ENCODE measurements around the gene NUDT19. TPM values are rescaled to one million over a fixed set of nuclear protein-coding genes. Genes with fewer than 3 reads are reported as not detected.

Gene NUDT19
- total RNA-seq, 1 experiment from 2014 or later, result 33.4 TPM

DNA sequence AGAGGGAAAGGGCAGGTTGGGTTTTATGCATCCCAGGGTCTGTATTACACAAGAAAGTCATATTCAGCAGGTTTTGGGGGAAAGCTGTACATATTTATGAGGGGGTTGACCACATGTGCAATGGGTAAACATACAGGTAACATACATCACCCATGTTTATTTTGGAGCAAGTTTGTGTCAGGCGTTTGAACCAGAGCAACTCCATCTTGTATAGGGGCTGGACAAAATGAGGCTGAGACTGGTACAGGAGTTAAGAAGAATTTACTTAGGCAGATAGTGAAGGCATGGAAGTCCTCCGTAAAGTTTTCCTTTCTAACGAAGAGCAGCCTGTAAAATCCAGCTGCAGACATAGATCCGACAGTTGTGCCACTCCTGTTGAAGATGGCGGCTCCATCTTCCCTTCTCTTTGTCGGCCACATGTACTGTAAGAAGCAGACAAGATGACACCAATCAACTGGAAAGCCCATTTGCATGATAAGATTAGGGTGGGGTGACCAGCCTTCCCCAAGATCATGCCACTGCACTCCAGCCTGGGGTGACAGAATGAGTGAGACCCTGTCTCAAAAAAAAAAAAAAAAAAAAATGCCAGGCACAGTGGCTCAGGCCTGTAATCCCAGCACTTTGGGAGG is 4.7 kb upstream of the NUDT19 start:
- no TSS peak for BruUV-seq (replicated peaks)
- H3K27me3 Mint-ChIP-seq (ENCODE audit: insufficient read depth, unreplicated experiment), result no peaks in the 10 kb centered on the region
- intact Hi-C loops (cut with micrococcal nuclease), result no loop called here

DNA sequence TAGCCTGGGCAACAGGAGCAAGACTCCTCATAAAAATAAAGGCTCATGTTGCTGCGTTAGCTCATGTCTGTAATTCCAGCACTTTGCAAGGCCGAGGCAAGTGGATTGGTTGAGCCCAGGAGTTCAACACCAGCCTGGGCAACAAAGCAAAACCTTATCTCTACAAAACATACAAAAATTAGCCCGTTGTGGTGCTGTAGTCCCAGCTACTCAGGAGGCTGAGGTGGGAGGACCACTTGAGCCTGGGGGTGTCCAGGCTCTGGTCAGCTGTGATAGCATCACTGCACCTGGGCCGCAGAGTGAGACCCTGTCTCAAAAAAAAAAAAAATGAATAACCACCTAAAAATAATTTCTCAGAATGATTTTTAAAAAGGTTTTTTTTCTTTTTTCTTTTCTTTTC is 3.9 kb upstream of the NUDT19 start:
- no peak for DNase-seq (ENCODE audit: unreplicated experiment)
- H3K27me3 Mint-ChIP-seq (ENCODE audit: insufficient read depth, unreplicated experiment), result no peaks in the 10 kb centered on the region
- TF ChIP-seq, protein P1, sequence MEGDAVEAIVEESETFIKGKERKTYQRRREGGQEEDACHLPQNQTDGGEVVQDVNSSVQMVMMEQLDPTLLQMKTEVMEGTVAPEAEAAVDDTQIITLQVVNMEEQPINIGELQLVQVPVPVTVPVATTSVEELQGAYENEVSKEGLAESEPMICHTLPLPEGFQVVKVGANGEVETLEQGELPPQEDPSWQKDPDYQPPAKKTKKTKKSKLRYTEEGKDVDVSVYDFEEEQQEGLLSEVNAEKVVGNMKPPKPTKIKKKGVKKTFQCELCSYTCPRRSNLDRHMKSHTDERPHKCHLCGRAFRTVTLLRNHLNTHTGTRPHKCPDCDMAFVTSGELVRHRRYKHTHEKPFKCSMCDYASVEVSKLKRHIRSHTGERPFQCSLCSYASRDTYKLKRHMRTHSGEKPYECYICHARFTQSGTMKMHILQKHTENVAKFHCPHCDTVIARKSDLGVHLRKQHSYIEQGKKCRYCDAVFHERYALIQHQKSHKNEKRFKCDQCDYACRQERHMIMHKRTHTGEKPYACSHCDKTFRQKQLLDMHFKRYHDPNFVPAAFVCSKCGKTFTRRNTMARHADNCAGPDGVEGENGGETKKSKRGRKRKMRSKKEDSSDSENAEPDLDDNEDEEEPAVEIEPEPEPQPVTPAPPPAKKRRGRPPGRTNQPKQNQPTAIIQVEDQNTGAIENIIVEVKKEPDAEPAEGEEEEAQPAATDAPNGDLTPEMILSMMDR (IDR thresholded peaks at IDR 0.05; ENCODE audit: unreplicated experiment), result no peak
- peaks cover under 1% of the 10 kb centered on the region for H3K36me3 Mint-ChIP-seq (ENCODE audit: insufficient read depth, unreplicated experiment)
- no peak overlapping the region for H3K27ac Mint-ChIP-seq (ENCODE audit: low read depth, unreplicated experiment)
- H3K4me1 Mint-ChIP-seq (ENCODE audit: insufficient read depth, unreplicated experiment), result peaks cover 11% of the 10 kb centered on the region
- H3K9me3 Mint-ChIP-seq (ENCODE audit: unreplicated experiment), result no peaks in the 10 kb centered on the region
- POLR2A ChIA-PET, result no interaction called here
- intact Hi-C loops (cut with micrococcal nuclease), result no loop called here
- no TSS peak for BruUV-seq (replicated peaks)
- CTCF ChIA-PET, result no interaction called here
- no peak overlapping the region for H3K4me3 Mint-ChIP-seq (ENCODE audit: unreplicated experiment)

More for the DNA sequence above, 4.7 kb upstream of the NUDT19 start:
- Mint-ChIP-seq H3K4me1 (ENCODE audit: insufficient read depth, unreplicated experiment) (peaks cover 11% of the 10 kb centered on the region), H3K9me3 (ENCODE audit: unreplicated experiment) (no peaks in the 10 kb centered on the region), H3K27ac (ENCODE audit: low read depth, unreplicated experiment) (no peak overlapping the region), H3K4me3 (ENCODE audit: unreplicated experiment) (no peak overlapping the region), H3K36me3 (ENCODE audit: insufficient read depth, unreplicated experiment) (no peaks in the 10 kb centered on the region)
- ChIA-PET POLR2A (no interaction called here), CTCF (no interaction called here)
- TF ChIP-seq, protein P1 (IDR thresholded peaks at IDR 0.05; ENCODE audit: unreplicated experiment), result no peak
- no peak for DNase-seq (ENCODE audit: unreplicated experiment)

DNA sequence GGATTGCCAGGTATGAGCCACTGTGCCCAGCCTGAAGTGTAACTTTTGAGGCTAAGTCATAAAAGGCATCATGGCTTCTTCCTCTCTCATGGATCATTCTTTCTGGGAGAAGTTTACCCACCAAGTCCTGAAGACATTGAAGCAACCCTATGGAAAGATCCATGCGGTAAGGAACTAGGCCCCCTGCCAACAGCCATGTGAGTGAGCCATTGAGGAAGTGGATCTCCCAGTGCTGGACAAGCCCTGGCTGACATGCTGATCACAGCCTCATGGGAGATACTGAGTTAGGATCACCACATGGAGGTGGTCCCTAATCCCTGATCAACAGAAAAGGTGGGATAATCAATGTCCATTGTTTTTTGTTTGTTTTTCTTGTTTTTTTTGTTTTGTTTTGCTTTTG is 3.3 kb upstream of the NUDT19 start:
- POLR2A ChIA-PET, result interaction anchor here (0.6 kb wide), 1 partner anchor 15 kb away, joined by 3 read pairs; no protein-coding TSS in a partner anchor
- Mint-ChIP-seq H3K27ac (ENCODE audit: low read depth, unreplicated experiment) (no peak overlapping the region), H3K4me1 (ENCODE audit: insufficient read depth, unreplicated experiment) (peaks cover 11% of the 10 kb centered on the region), H3K27me3 (ENCODE audit: insufficient read depth, unreplicated experiment) (no peaks in the 10 kb centered on the region), H3K4me3 (ENCODE audit: unreplicated experiment) (no peak overlapping the region), H3K9me3 (ENCODE audit: unreplicated experiment) (no peaks in the 10 kb centered on the region), H3K36me3 (ENCODE audit: insufficient read depth, unreplicated experiment) (peaks cover 6% of the 10 kb centered on the region)
- DNase-seq (ENCODE audit: unreplicated experiment), result no peak
- TF ChIP-seq, protein P1 (IDR thresholded peaks at IDR 0.05; ENCODE audit: unreplicated experiment), result no peak
- no TSS peak for BruUV-seq (replicated peaks)
- intact Hi-C loops (cut with micrococcal nuclease), result no loop called here
- CTCF ChIA-PET, result interaction anchor here (0.9 kb wide), 1 partner anchor 46 kb away, joined by 3 read pairs; no protein-coding TSS in a partner anchor

DNA sequence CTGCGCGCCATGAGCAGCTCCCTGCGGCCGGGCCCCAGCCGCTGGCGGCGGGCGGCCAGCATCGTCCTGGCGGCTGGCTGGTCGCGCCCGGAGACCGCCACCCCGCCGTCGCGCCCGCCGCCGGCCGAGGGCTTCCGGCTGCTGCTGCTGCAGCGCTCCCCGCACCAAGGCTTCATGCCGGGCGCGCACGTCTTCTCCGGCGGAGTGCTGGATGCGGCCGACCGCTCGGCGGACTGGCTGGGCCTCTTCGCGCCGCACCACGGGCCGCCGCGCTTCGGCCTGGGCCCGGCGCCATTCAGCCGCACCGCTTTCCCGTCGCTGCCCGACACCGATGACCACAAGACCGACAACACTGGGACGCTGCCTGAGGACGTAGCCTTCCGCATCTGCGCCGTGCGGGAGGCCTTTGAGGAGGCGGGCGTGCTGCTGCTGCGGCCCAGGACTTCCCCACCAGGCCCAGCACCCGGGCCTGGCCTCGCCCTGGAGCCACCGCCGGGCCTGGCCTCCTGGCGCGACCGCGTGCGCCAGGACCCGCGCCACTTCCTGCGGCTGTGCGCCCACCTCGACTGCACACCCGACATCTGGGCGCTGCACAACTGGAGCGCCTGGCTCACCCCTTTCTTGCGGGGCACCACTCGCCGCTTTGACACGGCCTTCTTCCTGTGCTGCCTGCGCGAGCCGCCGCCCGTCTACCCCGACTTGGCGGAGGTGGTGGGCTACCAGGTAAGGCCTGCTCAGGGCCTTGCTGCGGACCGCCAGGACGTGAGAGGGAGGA is 518 bp downstream of the NUDT19 start:
- Mint-ChIP-seq H3K4me1 (ENCODE audit: insufficient read depth, unreplicated experiment) (peaks cover 37% of the 10 kb centered on the region), H3K36me3 (ENCODE audit: insufficient read depth, unreplicated experiment) (peaks cover 18% of the 10 kb centered on the region), H3K4me3 (ENCODE audit: unreplicated experiment) (peak overlapping the region; percentile 79), H3K27me3 (ENCODE audit: insufficient read depth, unreplicated experiment) (no peaks in the 10 kb centered on the region), H3K27ac (ENCODE audit: low read depth, unreplicated experiment) (peak overlapping the region; percentile 96), H3K9me3 (ENCODE audit: unreplicated experiment) (no peaks in the 10 kb centered on the region)
- POLR2A ChIA-PET, result interaction anchor here (0.7 to 2.2 kb wide), 13 partner anchors 9 to 492 kb away, joined by 3 to 24 read pairs (median 4); partner anchors contain the start of genes ANKRD27, CEP89, DPY19L3 and FAAP24
- intact Hi-C loops (cut with micrococcal nuclease), result loop anchor here (2.0 kb wide), 2 partner anchors 17 to 281 kb away; partner anchors contain the start of genes ANKRD27, FAAP24 and RGS9BP
- CTCF ChIA-PET, result interaction anchor here (0.6 to 0.8 kb wide), 2 partner anchors 10 to 43 kb away, joined by 4 to 5 read pairs; no protein-coding TSS in a partner anchor
- peak; percentile 67 for DNase-seq (ENCODE audit: unreplicated experiment)
- BruUV-seq (replicated peaks), result TSS peak; percentile 23
- TF ChIP-seq, protein P1 (IDR thresholded peaks at IDR 0.05; ENCODE audit: unreplicated experiment), result no peak

Measured in MCF 10A (cell line).